ENCODE data around the gene PTGDR.
A peak's percentile ranks its signal among the peaks of the same experiment; 100 is the strongest.

The PTGDR gene

GRCh38 chr14:52265253-52265652 is 2.2 kb upstream of the PTGDR start:
- DNase-seq (ENCODE audit: low read depth), result no peak

GRCh38 chr14:52266179-52266578 is 1.3 kb upstream of the PTGDR start:
- DNase-seq (ENCODE audit: low read depth), result peak; percentile 23

- DNase-seq (ENCODE audit: low read depth), result no peak
Observed at GRCh38 chr14:52266782-52267181, 716 bp upstream of the PTGDR start.

DNA sequence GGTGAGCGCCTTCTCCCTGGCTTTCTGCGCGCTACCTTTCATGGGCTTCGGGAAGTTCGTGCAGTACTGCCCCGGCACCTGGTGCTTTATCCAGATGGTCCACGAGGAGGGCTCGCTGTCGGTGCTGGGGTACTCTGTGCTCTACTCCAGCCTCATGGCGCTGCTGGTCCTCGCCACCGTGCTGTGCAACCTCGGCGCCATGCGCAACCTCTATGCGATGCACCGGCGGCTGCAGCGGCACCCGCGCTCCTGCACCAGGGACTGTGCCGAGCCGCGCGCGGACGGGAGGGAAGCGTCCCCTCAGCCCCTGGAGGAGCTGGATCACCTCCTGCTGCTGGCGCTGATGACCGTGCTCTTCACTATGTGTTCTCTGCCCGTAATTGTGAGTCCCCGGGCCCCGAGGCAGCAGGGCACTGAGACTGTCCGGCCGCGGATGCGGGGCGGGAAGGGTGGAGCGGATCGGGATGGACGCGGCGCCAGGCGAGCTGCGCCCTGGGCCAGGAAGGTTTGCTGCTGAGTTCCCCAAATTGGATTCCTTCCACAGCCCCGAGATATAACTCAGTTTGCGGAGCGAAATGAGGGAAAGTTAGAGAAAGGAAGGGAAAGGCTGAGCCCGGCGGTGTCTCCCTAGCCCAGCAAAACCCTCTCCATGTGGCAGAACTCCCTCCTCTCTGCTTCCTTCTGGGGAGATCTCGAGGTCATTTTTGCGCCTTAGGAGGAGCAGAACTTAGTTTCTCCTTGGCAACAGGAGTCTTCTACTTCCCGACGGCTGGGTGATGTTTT is 972 bp downstream of the PTGDR start:
- DNase-seq (ENCODE audit: low read depth), result no peak

- no peak for DNase-seq (ENCODE audit: low read depth)
Observed at GRCh38 chr14:52269100-52269499, 1.6 kb downstream of the PTGDR start.

GRCh38 chr14:52269982-52270381 is 2.5 kb downstream of the PTGDR start:
- no peak for DNase-seq (ENCODE audit: low read depth)

GRCh38 chr14:52271538-52271937 is 4.0 kb downstream of the PTGDR start:
- DNase-seq (ENCODE audit: low read depth), result no peak

DNA sequence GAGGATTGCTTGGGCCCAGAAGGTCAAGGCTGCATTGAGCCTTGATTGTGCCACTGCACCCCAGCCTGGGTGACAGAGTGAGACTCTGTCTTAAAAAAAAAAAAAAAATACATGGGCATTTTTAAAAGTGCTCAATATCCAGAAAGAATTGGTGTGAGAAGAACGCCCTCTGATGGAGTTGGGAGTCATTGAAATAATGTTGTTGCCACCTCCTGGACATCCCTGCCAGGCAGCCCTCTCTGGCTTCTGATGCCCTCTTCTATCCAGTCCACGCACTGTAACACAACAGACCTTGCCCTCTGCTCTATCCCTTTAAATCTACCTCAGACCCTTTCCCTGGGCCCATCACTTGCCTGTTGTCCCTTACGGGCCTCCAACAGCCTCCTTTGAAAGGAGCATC is 4.9 kb downstream of the PTGDR start:
- no peak for DNase-seq (ENCODE audit: low read depth)

DNA sequence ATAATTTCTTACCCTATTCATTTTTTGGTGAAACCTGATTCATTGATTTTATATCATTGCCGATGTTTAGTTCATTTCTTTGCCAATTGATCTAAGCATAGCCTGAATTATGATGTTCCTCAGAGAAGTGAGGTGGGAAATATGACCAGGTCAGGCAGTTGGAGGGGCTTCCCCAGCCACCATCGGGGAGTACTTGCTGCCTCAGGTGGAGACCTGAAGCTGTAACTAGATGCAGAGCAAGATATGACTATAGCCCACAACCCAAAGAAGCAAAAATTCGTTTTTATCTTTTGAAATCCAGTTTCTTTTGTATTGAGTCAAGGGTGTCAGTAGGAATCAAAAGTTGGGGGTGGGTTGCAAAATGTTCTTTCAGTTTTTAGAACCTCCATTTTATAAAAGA is 7.9 kb downstream of the PTGDR start:
- DNase-seq (ENCODE audit: low read depth), result no peak

DNA sequence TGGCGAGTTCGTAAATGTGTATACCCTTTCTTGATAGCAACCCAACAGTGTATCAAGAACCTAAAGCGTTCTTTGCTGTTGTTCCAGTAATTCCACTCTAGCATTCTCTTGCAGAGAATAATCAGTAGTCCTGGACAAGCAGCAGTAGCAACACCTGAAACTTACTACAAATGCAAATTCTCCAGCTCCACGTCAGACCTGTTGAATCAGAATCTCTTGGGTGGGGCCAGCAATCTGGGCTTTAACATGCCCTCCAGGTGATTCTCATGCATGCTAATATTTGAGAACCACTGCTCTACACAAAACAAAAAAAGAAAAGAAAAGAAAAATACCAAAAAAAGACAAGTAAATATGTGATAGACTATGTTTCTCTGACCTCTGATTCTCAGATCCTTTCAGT is 10.1 kb downstream of the PTGDR start:
- no peak for DNase-seq (ENCODE audit: low read depth)

DNA sequence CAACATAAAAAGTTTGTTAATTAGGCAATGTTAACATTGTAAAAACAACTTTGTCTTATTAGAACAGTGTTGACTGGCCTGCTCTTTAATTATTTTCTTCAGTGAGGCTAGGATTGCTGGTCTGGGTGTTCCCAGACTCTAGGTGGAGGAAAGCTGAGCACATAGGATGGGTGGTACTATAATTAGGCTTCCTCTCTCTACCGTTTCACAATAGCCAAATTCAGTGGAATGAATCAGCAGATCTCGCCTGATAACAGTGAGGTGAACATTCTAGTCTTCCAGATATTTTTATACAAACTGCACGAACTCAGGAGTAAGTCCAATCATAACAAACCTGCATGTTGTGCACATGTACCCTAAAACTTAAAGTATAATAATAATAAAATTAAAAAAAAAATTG is 11.9 kb downstream of the PTGDR start:
- no peak for DNase-seq (ENCODE audit: low read depth)

GRCh38 chr14:52283099-52283498 is 15.6 kb downstream of the PTGDR start:
- DNase-seq (ENCODE audit: low read depth), result no peak

DNA sequence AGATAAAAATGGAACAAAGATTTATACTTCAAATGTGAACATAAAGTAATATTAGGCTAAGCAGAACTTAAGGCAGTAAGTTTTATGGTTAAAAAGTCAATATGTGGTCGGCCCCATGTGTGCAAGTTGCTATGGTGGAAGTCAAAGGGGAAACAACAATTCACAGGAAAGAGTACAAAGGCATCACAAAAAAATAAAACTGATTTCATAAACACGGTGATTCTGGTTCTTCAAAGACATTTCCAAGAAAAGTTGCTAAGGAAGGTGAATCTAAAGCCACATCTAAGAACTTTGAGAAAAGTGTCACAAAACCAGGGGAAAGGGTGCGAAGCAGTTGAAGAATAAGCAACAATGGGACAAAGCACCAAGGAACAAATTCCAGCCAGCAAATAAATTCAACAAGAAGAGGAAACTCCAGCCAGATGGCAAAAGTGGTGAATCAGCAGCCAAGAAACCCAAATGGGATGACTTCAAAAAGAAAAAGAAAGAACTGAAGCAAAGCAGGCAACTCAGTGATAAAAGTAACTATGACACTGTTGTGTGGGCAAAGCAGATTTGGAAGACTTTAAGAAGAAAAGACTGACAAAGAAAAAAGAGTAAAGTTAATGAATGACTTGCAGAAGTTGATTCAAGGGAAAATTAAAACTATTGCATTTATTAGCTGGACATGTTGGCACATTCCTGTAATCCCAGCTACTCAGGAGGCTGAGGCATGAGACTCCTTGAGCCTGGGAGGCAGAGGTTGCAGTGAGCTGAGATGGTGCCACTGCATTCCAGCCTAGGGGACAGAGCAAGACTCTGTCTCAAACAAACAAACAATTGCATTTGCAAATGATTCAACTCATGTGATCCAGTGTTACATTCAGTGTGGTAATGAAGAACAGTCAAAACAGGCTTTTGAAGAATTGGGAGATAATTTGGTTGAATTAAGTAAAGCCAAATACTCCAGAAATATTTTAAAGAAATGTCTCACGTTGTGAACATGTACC is 19.5 kb downstream of the PTGDR start:
- no peak for DNase-seq (ENCODE audit: low read depth)

- DNase-seq (ENCODE audit: low read depth), result no peak
Observed at GRCh38 chr14:52296378-52296777, 28.9 kb downstream of the PTGDR start.

DNA sequence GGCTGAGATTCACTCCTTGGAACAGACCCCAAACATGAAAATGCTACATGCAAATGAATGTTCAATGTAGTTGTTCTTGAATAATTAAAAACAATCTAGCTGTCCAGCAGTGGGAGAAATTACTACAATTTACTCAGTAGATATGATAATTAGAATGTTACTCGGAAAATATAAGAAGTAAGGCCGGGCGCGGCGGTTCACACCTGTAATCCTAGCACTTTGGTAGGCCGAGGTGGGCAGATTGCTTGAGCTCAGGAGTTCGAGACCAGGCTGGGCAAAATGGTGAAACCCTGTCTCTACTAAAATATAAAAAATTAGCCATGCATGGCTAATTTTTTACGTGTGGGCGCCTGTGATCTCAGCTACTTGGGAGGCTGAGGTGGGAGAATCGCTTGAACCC is 31.3 kb downstream of the PTGDR start:
- DNase-seq (ENCODE audit: low read depth), result no peak

GRCh38 chr14:52299692-52300278 is 32.3 kb downstream of the PTGDR start:
- peak; percentile 29 for DNase-seq (ENCODE audit: low read depth)

DNA sequence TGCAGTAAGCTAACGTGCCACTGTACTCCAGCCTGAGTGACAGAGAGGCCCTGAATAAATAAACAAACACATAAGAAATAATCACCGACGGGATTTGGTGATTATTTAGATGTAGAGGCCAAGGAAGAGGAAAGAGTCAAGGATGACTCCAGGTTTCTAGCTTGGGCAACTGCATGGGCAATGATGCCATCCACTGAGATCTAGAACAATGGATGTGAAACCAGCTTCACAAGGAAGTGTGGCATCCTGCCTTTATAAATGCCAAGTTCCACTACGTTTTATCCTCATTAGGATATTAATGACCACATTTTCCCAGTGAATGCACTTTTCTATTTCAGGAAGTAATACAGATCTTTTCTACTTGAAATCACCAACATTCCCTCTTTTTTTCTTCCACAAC is 35.7 kb downstream of the PTGDR start:
- DNase-seq (ENCODE audit: low read depth), result no peak

DNA sequence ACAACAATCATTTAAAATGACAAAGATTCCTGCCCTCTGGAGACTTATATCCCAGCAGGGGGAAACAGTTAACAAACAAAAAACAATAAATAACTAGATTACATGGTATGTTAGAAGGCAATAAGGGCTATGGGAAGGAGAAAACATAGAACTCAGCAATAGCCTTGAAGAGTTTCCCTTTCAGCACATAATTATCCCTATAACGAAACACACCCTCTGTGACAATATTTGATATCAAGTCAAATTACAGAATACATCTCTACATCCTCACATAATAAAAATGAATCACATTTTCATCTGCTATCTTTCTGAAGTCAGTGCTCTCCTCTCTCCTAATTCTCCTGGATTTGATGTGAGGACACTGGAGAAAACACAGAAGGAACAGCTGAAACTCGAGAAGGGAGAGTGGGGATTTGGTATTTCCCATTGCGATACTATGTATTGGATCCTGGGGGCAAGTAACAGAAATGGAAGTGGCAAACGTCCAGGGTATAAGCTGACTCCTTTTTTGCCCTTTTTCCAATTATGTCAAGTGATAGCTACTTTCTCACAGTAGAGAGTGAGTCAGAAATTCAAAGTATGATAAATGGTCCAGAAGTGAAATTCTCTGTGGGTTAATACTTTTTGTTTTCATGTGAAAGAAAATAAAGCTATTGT is 36.9 kb downstream of the PTGDR start:
- DNase-seq (ENCODE audit: low read depth), result no peak

DNA sequence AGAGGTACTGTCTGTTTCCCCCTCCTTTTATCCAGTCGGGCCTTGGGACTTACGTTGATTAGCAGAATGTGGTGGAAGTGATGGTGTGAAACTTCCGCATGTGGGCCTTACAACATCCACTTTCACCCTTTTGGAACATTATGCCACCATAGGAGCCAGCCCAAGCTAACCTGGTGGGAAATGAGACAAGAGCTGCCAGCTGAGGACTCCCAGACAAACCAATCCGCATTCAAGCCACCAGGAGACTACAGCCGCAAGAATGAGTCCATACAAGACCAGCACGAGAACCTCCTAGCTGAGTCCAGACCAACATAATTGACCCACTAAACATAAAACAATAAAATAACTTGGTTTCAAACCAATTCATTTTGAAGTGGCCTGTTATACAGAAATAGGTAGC is 37.5 kb downstream of the PTGDR start:
- DNase-seq (ENCODE audit: low read depth), result no peak

- DNase-seq (ENCODE audit: low read depth), result no peak
Observed at GRCh38 chr14:52307376-52307775, 39.9 kb downstream of the PTGDR start.

DNA sequence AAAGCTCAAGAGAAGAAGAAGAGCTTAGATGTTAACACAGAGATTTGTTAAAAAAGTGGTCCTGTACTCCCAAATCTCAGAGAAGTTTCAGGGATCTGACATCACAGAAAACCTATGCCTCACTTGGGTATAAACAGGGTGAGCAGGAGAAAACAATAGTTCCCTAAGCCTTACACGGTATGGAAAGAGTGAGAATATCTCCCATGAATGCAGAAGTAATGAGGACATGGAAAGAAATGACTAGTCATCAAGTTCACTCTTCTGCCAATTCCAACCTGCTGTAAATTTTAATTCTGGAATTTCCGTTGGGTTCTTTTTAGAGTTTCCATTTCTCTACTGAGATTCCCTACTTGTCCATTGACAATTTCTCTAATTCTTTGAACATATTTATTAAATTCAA is 40.4 kb downstream of the PTGDR start:
- no peak for DNase-seq (ENCODE audit: low read depth)

GRCh38 chr14:52310541-52310940 is 43.0 kb downstream of the PTGDR start:
- no peak for DNase-seq (ENCODE audit: low read depth)

All from HS-27A (cell line).